ENCODE measurements around the gene RNF225. TPM values are rescaled to one million over a fixed set of nuclear protein-coding genes. Genes with fewer than 3 reads are reported as not detected.

The RNF225 gene
- total RNA-seq, 1 experiment from 2014 or later = 0.73 TPM

GRCh38 chr19:58416604-58417003 is 21.1 kb downstream of the RNF225 start:
- no peak for DNase-seq
- Histone ChIP-seq H3K4me3 (ENCODE audit: low read depth, low read length) (no peak overlapping the region), H3K9me3 (no peaks in the 10 kb centered on the region), H3K36me3 (ENCODE audit: control insufficient read depth, insufficient read depth, low read length) (no peaks in the 10 kb centered on the region; the same call in 1 of the 2 replicates), H3K27me3 (replicated peaks; ENCODE audit: control insufficient read depth, insufficient read depth, low read length) (no peaks in the 10 kb centered on the region), H3K4me1 (no peaks in the 10 kb centered on the region)
- H3K36me3 Mint-ChIP-seq (ENCODE audit: insufficient read depth, unreplicated experiment) = no peaks in the 10 kb centered on the region
- intact Hi-C loops (cut with micrococcal nuclease; ENCODE audit: unreplicated experiment) = no loop called here
- no peak overlapping the region for H3K4me3 Mint-ChIP-seq (ENCODE audit: unreplicated experiment)
- TF ChIP-seq CTCF (IDR thresholded peaks at IDR 0.05; ENCODE audit: insufficient read depth in 1 of 2, low read depth in 1 of 2, low read length in 1 of 2, severe bottlenecking in 1 of 2, unreplicated experiment in 1 of 2) = no peak
- no TSS peak for BruUV-seq (replicated peaks)
- ChIA-PET POLR2A (no interaction called here), CTCF (no interaction called here)
- H3K27me3 Mint-ChIP-seq (ENCODE audit: insufficient read depth, unreplicated experiment) = no peaks in the 10 kb centered on the region
- H3K9me3 Mint-ChIP-seq (ENCODE audit: unreplicated experiment) = peaks cover 8% of the 10 kb centered on the region
- no peaks in the 10 kb centered on the region for H3K4me1 Mint-ChIP-seq (ENCODE audit: low read depth, unreplicated experiment)
- H3K27ac Mint-ChIP-seq (ENCODE audit: unreplicated experiment) = no peak overlapping the region

- Histone ChIP-seq H3K27me3 (replicated peaks; ENCODE audit: control insufficient read depth, insufficient read depth, low read length) (no peaks in the 10 kb centered on the region), H3K9me3 (no peaks in the 10 kb centered on the region), H3K4me3 (ENCODE audit: low read depth, low read length) (no peak overlapping the region), H3K36me3 (ENCODE audit: control insufficient read depth, insufficient read depth, low read length) (no peaks in the 10 kb centered on the region; the same call in 1 of the 2 replicates), H3K4me1 (no peaks in the 10 kb centered on the region)
- Mint-ChIP-seq H3K9me3 (ENCODE audit: unreplicated experiment) (peaks cover 8% of the 10 kb centered on the region), H3K4me3 (ENCODE audit: unreplicated experiment) (no peak overlapping the region), H3K27ac (ENCODE audit: unreplicated experiment) (no peak overlapping the region), H3K36me3 (ENCODE audit: insufficient read depth, unreplicated experiment) (no peaks in the 10 kb centered on the region), H3K27me3 (ENCODE audit: insufficient read depth, unreplicated experiment) (no peaks in the 10 kb centered on the region), H3K4me1 (ENCODE audit: low read depth, unreplicated experiment) (no peaks in the 10 kb centered on the region)
- CTCF ChIA-PET = no interaction called here
- intact Hi-C loops (cut with micrococcal nuclease; ENCODE audit: unreplicated experiment) = no loop called here
- DNase-seq = no peak
- POLR2A ChIA-PET = no interaction called here
- TF ChIP-seq CTCF (IDR thresholded peaks at IDR 0.05; ENCODE audit: insufficient read depth in 1 of 2, low read depth in 1 of 2, low read length in 1 of 2, severe bottlenecking in 1 of 2, unreplicated experiment in 1 of 2) = no peak
- no TSS peak for BruUV-seq (replicated peaks)
Observed at GRCh38 chr19:58417071-58417470, 21.6 kb downstream of the RNF225 start.

GRCh38 chr19:58428617-58429016 is 33.2 kb downstream of the RNF225 start:
- H3K36me3 ChIP-seq (ENCODE audit: control insufficient read depth, insufficient read depth, low read length) = no peaks in the 10 kb centered on the region
- CTCF ChIA-PET = no interaction called here
- POLR2A ChIA-PET = no interaction called here
- H3K4me3 Mint-ChIP-seq (ENCODE audit: unreplicated experiment) = no peak overlapping the region
- H3K4me3 ChIP-seq (ENCODE audit: low read depth, low read length) = no peak overlapping the region
- no peak for TF ChIP-seq CTCF (IDR thresholded peaks at IDR 0.05; ENCODE audit: insufficient read depth in 1 of 2, low read depth in 1 of 2, low read length in 1 of 2, severe bottlenecking in 1 of 2, unreplicated experiment in 1 of 2)
- H3K9me3 ChIP-seq = peaks cover 18% of the 10 kb centered on the region
- H3K9me3 Mint-ChIP-seq (ENCODE audit: unreplicated experiment) = peaks cover 18% of the 10 kb centered on the region
- no peaks in the 10 kb centered on the region for H3K36me3 Mint-ChIP-seq (ENCODE audit: insufficient read depth, unreplicated experiment)
- H3K27me3 ChIP-seq (replicated peaks; ENCODE audit: control insufficient read depth, insufficient read depth, low read length) = no peaks in the 10 kb centered on the region; the same call in 1 of the 2 replicates
- H3K27me3 Mint-ChIP-seq (ENCODE audit: insufficient read depth, unreplicated experiment) = peaks cover 3% of the 10 kb centered on the region
- H3K4me1 ChIP-seq = no peaks in the 10 kb centered on the region
- no peaks in the 10 kb centered on the region for H3K4me1 Mint-ChIP-seq (ENCODE audit: low read depth, unreplicated experiment)
- no peak for DNase-seq
- BruUV-seq (replicated peaks) = no TSS peak
- no peak overlapping the region for H3K27ac Mint-ChIP-seq (ENCODE audit: unreplicated experiment)
- intact Hi-C loops (cut with micrococcal nuclease; ENCODE audit: unreplicated experiment) = no loop called here

Measured in Caco-2 (cell line).